Measurements from ENCODE around the gene TMX2. TPM values are rescaled to one million over a fixed set of nuclear protein-coding genes. Genes with fewer than 3 reads are reported as not detected.

Gene TMX2
- total RNA-seq, 1 experiment from 2014 or later, result 138 TPM

- no peak for DNase-seq
- intact Hi-C loops (cut with micrococcal nuclease; ENCODE audit: unreplicated experiment), result no loop called here
- Histone ChIP-seq H4K20me1 (ENCODE audit: insufficient read depth) (peaks cover 57% of the 10 kb centered on the region), H2AFZ (no peak overlapping the region), H3K79me2 (ENCODE audit: low read depth) (peaks cover 79% of the 10 kb centered on the region), H3F3A (ENCODE audit: insufficient read depth, low read depth) (peaks cover 22% of the 10 kb centered on the region), H3K9me3 (ENCODE audit: insufficient read depth, low read depth) (no peaks in the 10 kb centered on the region), H3K27me3 (ENCODE audit: insufficient read depth, low read depth) (no peaks in the 10 kb centered on the region), H3K4me2 (peak overlapping the region; percentile 87), H3K27ac (peak overlapping the region; percentile 98), H3K4me3 (peak overlapping the region; percentile 100), H3K36me3 (ENCODE audit: low read depth) (peaks cover 28% of the 10 kb centered on the region), H3K4me1 (replicated peaks; ENCODE audit: insufficient read depth) (peaks cover 52% of the 10 kb centered on the region), H3K9me2 (ENCODE audit: insufficient read depth) (no peaks in the 10 kb centered on the region)
- CTCF ChIA-PET, result interaction anchor here (0.8 to 2.6 kb wide), 5 partner anchors 8 to 89 kb away, joined by 3 to 25 read pairs (median 3); no protein-coding TSS in a partner anchor
- TF ChIP-seq CTCF (conservative IDR thresholded peaks at IDR 0.05) (no peak), EZH2 (IDR thresholded peaks at IDR 0.05; ENCODE audit: low read depth) (no peak)
- POLR2A ChIA-PET (ENCODE audit: unreplicated experiment), result interaction anchor here (0.7 to 1.9 kb wide), 4 partner anchors 9 to 53 kb away, joined by 4 to 38 read pairs (median 10); partner anchors contain the start of gene MED19
- no TSS peak for BruUV-seq (replicated peaks)
These were observed 52.2 kb downstream of the TMX2 start for GRCh38 chr11:57764566-57764965.

- Histone ChIP-seq H3K4me2 (peak overlapping the region; percentile 87), H3K9me3 (ENCODE audit: insufficient read depth, low read depth) (no peaks in the 10 kb centered on the region), H3K4me1 (replicated peaks; ENCODE audit: insufficient read depth) (peaks cover 56% of the 10 kb centered on the region), H3K27me3 (ENCODE audit: insufficient read depth, low read depth) (no peaks in the 10 kb centered on the region), H2AFZ (no peak overlapping the region), H3K27ac (peak overlapping the region; percentile 98), H4K20me1 (ENCODE audit: insufficient read depth) (peaks cover 61% of the 10 kb centered on the region), H3F3A (ENCODE audit: insufficient read depth, low read depth) (peaks cover 26% of the 10 kb centered on the region), H3K4me3 (peak overlapping the region; percentile 100), H3K9me2 (ENCODE audit: insufficient read depth) (no peaks in the 10 kb centered on the region), H3K36me3 (ENCODE audit: low read depth) (peaks cover 31% of the 10 kb centered on the region), H3K79me2 (ENCODE audit: low read depth) (peaks cover 83% of the 10 kb centered on the region)
- POLR2A ChIA-PET (ENCODE audit: unreplicated experiment), result interaction anchor here (1.2 kb wide), 1 partner anchor 16 kb away, joined by 12 read pairs; no protein-coding TSS in a partner anchor
- intact Hi-C loops (cut with micrococcal nuclease; ENCODE audit: unreplicated experiment), result no loop called here
- no peak for DNase-seq
- no TSS peak for BruUV-seq (replicated peaks)
- CTCF ChIA-PET, result interaction anchor here (0.6 to 2.6 kb wide), 3 partner anchors 20 to 36 kb away, joined by 3 to 25 read pairs (median 7); no protein-coding TSS in a partner anchor
- no peak for TF ChIP-seq EZH2 (IDR thresholded peaks at IDR 0.05; ENCODE audit: low read depth)
- TF ChIP-seq CTCF (conservative IDR thresholded peaks at IDR 0.05), result no peak
These were observed 52.6 kb downstream of the TMX2 start for GRCh38 chr11:57764972-57765371.

- ChIA-PET CTCF (interaction anchor here (0.6 kb wide), 1 partner anchor 16 kb away, joined by 3 read pairs; no protein-coding TSS in a partner anchor), POLR2A (ENCODE audit: unreplicated experiment) (interaction anchor here (0.6 kb wide), 1 partner anchor 30 kb away, joined by 3 read pairs; the partner anchor contains the start of gene SELENOH)
- Histone ChIP-seq H4K20me1 (ENCODE audit: insufficient read depth) (peaks cover 51% of the 10 kb centered on the region), H3K9me2 (ENCODE audit: insufficient read depth) (no peaks in the 10 kb centered on the region), H3K79me2 (ENCODE audit: low read depth) (peaks cover 100% of the 10 kb centered on the region), H3K27ac (peak overlapping the region; percentile 86), H3F3A (ENCODE audit: insufficient read depth, low read depth) (peaks cover 52% of the 10 kb centered on the region), H2AFZ (no peak overlapping the region), H3K36me3 (ENCODE audit: low read depth) (peaks cover 27% of the 10 kb centered on the region), H3K27me3 (ENCODE audit: insufficient read depth, low read depth) (no peaks in the 10 kb centered on the region), H3K4me3 (no peak overlapping the region), H3K4me2 (peak overlapping the region; percentile 78), H3K4me1 (replicated peaks; ENCODE audit: insufficient read depth) (peaks cover 89% of the 10 kb centered on the region), H3K9me3 (ENCODE audit: insufficient read depth, low read depth) (no peaks in the 10 kb centered on the region)
- BruUV-seq (replicated peaks), result no TSS peak
- DNase-seq, result no peak
- intact Hi-C loops (cut with micrococcal nuclease; ENCODE audit: unreplicated experiment), result loop anchor here (10.0 kb wide), 2 partner anchors 446 to 1784 kb away; partner anchors contain the start of gene TNKS1BP1
- TF ChIP-seq CTCF (conservative IDR thresholded peaks at IDR 0.05), result no peak
- no peak for TF ChIP-seq EZH2 (IDR thresholded peaks at IDR 0.05; ENCODE audit: low read depth)
These were observed 58.4 kb downstream of the TMX2 start for GRCh38 chr11:57770793-57771192.

Measured in PC-9 (cell line).